ENCODE results near the gene BEST3. TPM values are rescaled to one million over a fixed set of nuclear protein-coding genes. Genes with fewer than 3 reads are reported as not detected.

Gene BEST3
- total and polyA plus RNA-seq, 2 of the 4 experiments (the other 2 are of a cell fraction): under 0.01 to 0.07 TPM

DNA sequence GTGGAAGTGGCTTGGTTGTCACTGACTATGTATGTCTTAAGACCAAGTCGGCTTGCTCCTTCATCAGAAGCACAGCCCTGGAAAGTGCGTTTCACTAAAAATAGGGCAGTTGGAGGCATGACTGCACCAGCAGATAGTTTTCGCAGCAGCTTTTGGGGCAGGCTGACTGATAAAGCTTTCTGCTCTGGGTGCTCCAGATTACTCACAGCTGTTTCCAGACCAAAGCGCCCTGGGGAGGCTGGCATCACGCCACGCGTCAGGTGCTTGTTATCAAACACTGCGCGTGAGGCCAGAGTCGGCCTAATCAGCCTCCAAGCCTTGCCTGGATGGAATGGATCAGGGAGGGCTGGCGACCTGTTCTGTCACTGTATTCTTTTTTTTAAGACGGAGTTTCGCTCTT, 75.1 kb downstream of the BEST3 start:
- no peaks in the 10 kb centered on the region for H4K20me1 ChIP-seq (ENCODE audit: insufficient read depth, low read length)
- H2AK5ac ChIP-seq (ENCODE audit: low read depth, low read length): no peak overlapping the region
- 32% methylated on average over 3 of the region's 13 CpGs; no CpG with 5 or more reads in 1 of the 2 experiments for WGBS, 2 experiments (ENCODE audit: extremely low coverage in 2 of 2, insufficient read length in 1 of 2)
- no peak overlapping the region for H4K91ac ChIP-seq (ENCODE audit: insufficient read depth, low read depth, low read length)
- H3K4me3 ChIP-seq (ENCODE audit: insufficient read depth, low read depth, low read length): no peak overlapping the region
- ChIA-PET POLR2A (ENCODE audit: unreplicated experiment) (no interaction called here), CTCF (no interaction called here)
- DNase-seq: peak; percentile 13
- no peak overlapping the region for H3K23ac ChIP-seq (ENCODE audit: low read depth, low read length)
- no peaks in the 10 kb centered on the region for H3K4me1 ChIP-seq (ENCODE audit: control insufficient read depth, insufficient read depth, low read length)
- no peak overlapping the region for H3K56ac ChIP-seq (ENCODE audit: extremely low read depth, insufficient read depth, low read length)
- no peaks in the 10 kb centered on the region for H3K9me1 ChIP-seq (ENCODE audit: insufficient read depth, low read length)
- H2AFZ ChIP-seq (replicated peaks; ENCODE audit: low read length, poor library complexity): no peak overlapping the region
- TF ChIP-seq FOS (IDR thresholded peaks at IDR 0.05; ENCODE audit: low read depth, low read length) (no peak), CEBPB (IDR thresholded peaks at IDR 0.05; ENCODE audit: low read depth, low read length) (no peak), MAFK (IDR thresholded peaks at IDR 0.05; ENCODE audit: low read depth, low read length) (no peak), BHLHE40 (IDR thresholded peaks at IDR 0.05; ENCODE audit: low read depth, low read length) (no peak), MAZ (IDR thresholded peaks at IDR 0.05; ENCODE audit: borderline replicate concordance, low read depth, low read length) (no peak), NFE2L2 (IDR thresholded peaks at IDR 0.05; ENCODE audit: low read depth, low read length) (no peak), CHD1 (IDR thresholded peaks at IDR 0.05; ENCODE audit: low read depth, low read length) (no peak), RCOR1 (IDR thresholded peaks at IDR 0.05; ENCODE audit: insufficient replicate concordance, low read length) (no peak), RAD21 (IDR thresholded peaks at IDR 0.05; ENCODE audit: low read length) (no peak), SMC3 (IDR thresholded peaks at IDR 0.05; ENCODE audit: low read depth, low read length) (no peak), RFX5 (IDR thresholded peaks at IDR 0.05; ENCODE audit: low read depth, low read length) (no peak), POLR2A (IDR thresholded peaks at IDR 0.05; ENCODE audit: low read depth, low read length) (no peak), MXI1 (IDR thresholded peaks at IDR 0.05; ENCODE audit: borderline replicate concordance, low read depth, low read length) (no peak)
- TF ChIP-seq, protein P1, sequence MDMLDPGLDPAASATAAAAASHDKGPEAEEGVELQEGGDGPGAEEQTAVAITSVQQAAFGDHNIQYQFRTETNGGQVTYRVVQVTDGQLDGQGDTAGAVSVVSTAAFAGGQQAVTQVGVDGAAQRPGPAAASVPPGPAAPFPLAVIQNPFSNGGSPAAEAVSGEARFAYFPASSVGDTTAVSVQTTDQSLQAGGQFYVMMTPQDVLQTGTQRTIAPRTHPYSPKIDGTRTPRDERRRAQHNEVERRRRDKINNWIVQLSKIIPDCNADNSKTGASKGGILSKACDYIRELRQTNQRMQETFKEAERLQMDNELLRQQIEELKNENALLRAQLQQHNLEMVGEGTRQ (IDR thresholded peaks at IDR 0.05; ENCODE audit: low read depth, low read length): no peak
- TF ChIP-seq, protein P2, sequence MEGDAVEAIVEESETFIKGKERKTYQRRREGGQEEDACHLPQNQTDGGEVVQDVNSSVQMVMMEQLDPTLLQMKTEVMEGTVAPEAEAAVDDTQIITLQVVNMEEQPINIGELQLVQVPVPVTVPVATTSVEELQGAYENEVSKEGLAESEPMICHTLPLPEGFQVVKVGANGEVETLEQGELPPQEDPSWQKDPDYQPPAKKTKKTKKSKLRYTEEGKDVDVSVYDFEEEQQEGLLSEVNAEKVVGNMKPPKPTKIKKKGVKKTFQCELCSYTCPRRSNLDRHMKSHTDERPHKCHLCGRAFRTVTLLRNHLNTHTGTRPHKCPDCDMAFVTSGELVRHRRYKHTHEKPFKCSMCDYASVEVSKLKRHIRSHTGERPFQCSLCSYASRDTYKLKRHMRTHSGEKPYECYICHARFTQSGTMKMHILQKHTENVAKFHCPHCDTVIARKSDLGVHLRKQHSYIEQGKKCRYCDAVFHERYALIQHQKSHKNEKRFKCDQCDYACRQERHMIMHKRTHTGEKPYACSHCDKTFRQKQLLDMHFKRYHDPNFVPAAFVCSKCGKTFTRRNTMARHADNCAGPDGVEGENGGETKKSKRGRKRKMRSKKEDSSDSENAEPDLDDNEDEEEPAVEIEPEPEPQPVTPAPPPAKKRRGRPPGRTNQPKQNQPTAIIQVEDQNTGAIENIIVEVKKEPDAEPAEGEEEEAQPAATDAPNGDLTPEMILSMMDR (conservative IDR thresholded peaks at IDR 0.05; ENCODE audit: low read depth, low read length): no peak
- TF ChIP-seq, protein P3, sequence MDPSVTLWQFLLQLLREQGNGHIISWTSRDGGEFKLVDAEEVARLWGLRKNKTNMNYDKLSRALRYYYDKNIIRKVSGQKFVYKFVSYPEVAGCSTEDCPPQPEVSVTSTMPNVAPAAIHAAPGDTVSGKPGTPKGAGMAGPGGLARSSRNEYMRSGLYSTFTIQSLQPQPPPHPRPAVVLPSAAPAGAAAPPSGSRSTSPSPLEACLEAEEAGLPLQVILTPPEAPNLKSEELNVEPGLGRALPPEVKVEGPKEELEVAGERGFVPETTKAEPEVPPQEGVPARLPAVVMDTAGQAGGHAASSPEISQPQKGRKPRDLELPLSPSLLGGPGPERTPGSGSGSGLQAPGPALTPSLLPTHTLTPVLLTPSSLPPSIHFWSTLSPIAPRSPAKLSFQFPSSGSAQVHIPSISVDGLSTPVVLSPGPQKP (IDR thresholded peaks at IDR 0.05; ENCODE audit: borderline replicate concordance, low read depth, low read length): no peak
- no peak overlapping the region for H2BK120ac ChIP-seq (ENCODE audit: low read depth, low read length)
- dilution Hi-C loops (cut with HindIII; ENCODE audit: low sequenced_read_pairs, unreplicated experiment) (no loop called here), intact Hi-C loops (cut with micrococcal nuclease) (no loop called here), in situ Hi-C loops (cut with MboI; ENCODE audit: low sequenced_read_pairs) (no loop called here)
- H2BK20ac ChIP-seq (ENCODE audit: low read depth, low read length): no peak overlapping the region
- H4K5ac ChIP-seq (ENCODE audit: low read depth, low read length): no peak overlapping the region
- no peaks in the 10 kb centered on the region for H3K79me1 ChIP-seq (ENCODE audit: low read depth in 1 of 2, low read length in 2 of 2)
- no TSS peak for BruUV-seq (replicated peaks)
- no peak overlapping the region for H2BK5ac ChIP-seq (ENCODE audit: low read depth, low read length, poor library complexity, severe bottlenecking)
- H2BK15ac ChIP-seq (ENCODE audit: low read depth, low read length): no peak overlapping the region
- H3K4me2 ChIP-seq (ENCODE audit: low read depth, low read length): no peak overlapping the region
- H2AK9ac ChIP-seq (replicated peaks; ENCODE audit: low read depth, low read length, poor library complexity): no peak overlapping the region
- H3K14ac ChIP-seq (replicated peaks; ENCODE audit: low read depth, low read length): no peak overlapping the region
- no peak overlapping the region for H3K4ac ChIP-seq (ENCODE audit: low read depth, low read length)
- no peaks in the 10 kb centered on the region for H3K9me3 ChIP-seq (ENCODE audit: control insufficient read depth, insufficient read depth, low read length)
- no peak overlapping the region for H3K9ac ChIP-seq (ENCODE audit: low read depth, low read length)
- H3K36me3 ChIP-seq (ENCODE audit: control insufficient read depth, insufficient read depth, low read length): no peaks in the 10 kb centered on the region
- ATAC-seq (ENCODE audit: low read depth): peak; percentile 59; the same call in 1 of the 2 replicates
- H3K18ac ChIP-seq (ENCODE audit: low read depth, low read length): no peak overlapping the region
- no peak overlapping the region for H3K27ac ChIP-seq (ENCODE audit: insufficient read depth, low read length)
- H3K27me3 ChIP-seq (ENCODE audit: control insufficient read depth, insufficient read depth, low read length): peaks cover 17% of the 10 kb centered on the region
- no peak overlapping the region for H4K8ac ChIP-seq (ENCODE audit: low read depth in 2 of 2, low read length in 2 of 2)

Data from IMR-90 (cell line).